Measurements from ENCODE around the gene TMEM184A. TPM values are rescaled to one million over a fixed set of nuclear protein-coding genes. Genes with fewer than 3 reads are reported as not detected.

Gene TMEM184A
- total and polyA plus RNA-seq, 2 of the 13 experiments (the other 11 are each of a cell fraction or from before 2014, with no cell fraction given) = 9.5 to 20.4 TPM

DNA sequence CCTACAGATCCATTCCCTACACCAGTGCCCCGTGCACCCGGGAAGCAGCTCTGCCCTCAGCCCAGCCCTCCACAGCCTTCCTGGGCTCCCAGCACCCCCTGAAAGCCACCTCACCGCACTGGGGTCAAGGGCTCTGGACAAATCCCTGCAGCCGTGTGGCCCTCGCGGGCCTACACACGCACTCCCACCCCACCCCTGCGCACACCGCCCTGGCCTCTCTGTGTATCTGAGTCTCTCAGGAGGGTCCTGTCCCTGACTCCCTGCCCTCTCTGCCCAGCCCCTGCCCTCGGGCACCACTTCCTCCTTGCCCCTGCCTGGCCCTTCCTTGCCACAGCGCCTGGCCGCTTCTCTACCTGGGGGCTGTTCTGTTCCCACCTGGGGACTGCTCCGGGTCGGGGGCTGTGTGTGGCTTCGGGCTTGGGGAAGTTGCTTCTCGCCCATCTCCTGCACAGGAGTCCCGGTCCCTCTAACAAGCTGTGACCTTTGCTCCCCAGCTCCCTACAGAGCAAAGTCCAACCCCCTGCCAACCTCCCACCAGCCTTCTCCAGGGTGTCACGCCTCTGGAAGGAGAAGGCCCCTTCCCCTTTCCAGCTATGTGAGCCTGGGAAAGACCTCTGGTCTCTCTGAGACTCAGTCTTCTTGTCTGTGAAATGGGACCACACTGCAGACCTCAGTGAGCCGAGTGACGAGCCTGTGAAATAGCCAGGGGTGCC is 1.5 kb downstream of the TMEM184A start:
- 79% methylated on average over 17 of the region's 20 CpGs for WGBS (ENCODE audit: low lambda C conversion rate)
- ChIA-PET POLR2A (interaction anchor here (1.6 to 6.4 kb wide), 6 partner anchors 11 to 48 kb away, joined by 6 to 108 read pairs (median 26); partner anchors contain the start of genes INTS1 and PSMG3), CTCF (ENCODE audit: low intra/inter-chr PET ratio, low total read pairs) (interaction anchor here (2.1 to 3.1 kb wide), 2 partner anchors 48 to 50 kb away, joined by 10 to 24 read pairs; partner anchors contain the start of gene INTS1)
- peak overlapping the region; percentile 87; the same call in 1 of the 2 replicates for H3K9ac ChIP-seq (ENCODE audit: insufficient read depth, low read depth, low read length)
- DNase-seq (ENCODE audit: low spot score) = no peak
- peak overlapping the region; percentile 89 for H3K27ac ChIP-seq (ENCODE audit: extremely low read length, insufficient read depth, low read length)
- FAIRE-seq = no peak
- no TSS peak for BruUV-seq (replicated peaks)
- in situ Hi-C loops (cut with HindIII; ENCODE audit: extremely low pct_ligation_motif_present, low pct_unique_long_range_greater_than_20kb) = loop anchor here (5.0 kb wide), 1 partner anchor 52 kb away; the partner anchor contains the start of gene INTS1
- H3K36me3 ChIP-seq (replicated peaks in 1 of 2; ENCODE audit: control insufficient read depth in 1 of 2, insufficient read depth in 2 of 2, low read length in 2 of 2) = peaks cover 0 to 5% of the 10 kb centered on the region in 2 experiments; a peak in 2 of 5 replicates
- H4K20me1 ChIP-seq (ENCODE audit: insufficient read depth, low read length) = no peaks in the 10 kb centered on the region
- H3K79me2 ChIP-seq (ENCODE audit: insufficient read depth, low read length) = no peaks in the 10 kb centered on the region
- intact Hi-C loops (cut with micrococcal nuclease; ENCODE audit: unreplicated experiment) = loop anchor here (2.0 to 5.0 kb wide), 2 partner anchors 18 to 32 kb away; no protein-coding TSS in a partner anchor
- H2AFZ ChIP-seq (ENCODE audit: low read length) = no peak overlapping the region
- no peak for ATAC-seq
- H3K4me1 ChIP-seq (ENCODE audit: insufficient read depth, low read length) = peaks cover 46% of the 10 kb centered on the region
- H3K4me3 ChIP-seq (replicated peaks in 1 of 3; ENCODE audit: insufficient read depth in 1 of 3, low read depth in 2 of 3, low read length in 3 of 3) = peak overlapping the region in 2 of 3 experiments; percentile 41 to 72; a peak in 3 of 6 replicates
- H3K27me3 ChIP-seq (ENCODE audit: control insufficient read depth in 1 of 2, insufficient read depth in 2 of 2, low read length in 2 of 2) = no peaks in the 10 kb centered on the region
- peak overlapping the region; percentile 95 for H3K4me2 ChIP-seq (ENCODE audit: low read depth, low read length)
- no peaks in the 10 kb centered on the region for H3K9me3 ChIP-seq (ENCODE audit: low read length)
- TF ChIP-seq ZNF563 (CRISPR knock-in tag; IDR thresholded peaks at IDR 0.05) = no peak
- TF ChIP-seq ELF4 (CRISPR knock-in tag; IDR thresholded peaks at IDR 0.05; ENCODE audit: borderline replicate concordance) = no peak
- TF ChIP-seq ARHGAP35 (CRISPR knock-in tag; IDR thresholded peaks at IDR 0.05; ENCODE audit: borderline replicate concordance) = no peak
- TF ChIP-seq EHMT2 (IDR thresholded peaks at IDR 0.05; ENCODE audit: borderline replicate concordance, low read depth, low read length) = no peak
- no peak for TF ChIP-seq MXD4 (CRISPR knock-in tag; IDR thresholded peaks at IDR 0.05)
- TF ChIP-seq, protein P1, sequence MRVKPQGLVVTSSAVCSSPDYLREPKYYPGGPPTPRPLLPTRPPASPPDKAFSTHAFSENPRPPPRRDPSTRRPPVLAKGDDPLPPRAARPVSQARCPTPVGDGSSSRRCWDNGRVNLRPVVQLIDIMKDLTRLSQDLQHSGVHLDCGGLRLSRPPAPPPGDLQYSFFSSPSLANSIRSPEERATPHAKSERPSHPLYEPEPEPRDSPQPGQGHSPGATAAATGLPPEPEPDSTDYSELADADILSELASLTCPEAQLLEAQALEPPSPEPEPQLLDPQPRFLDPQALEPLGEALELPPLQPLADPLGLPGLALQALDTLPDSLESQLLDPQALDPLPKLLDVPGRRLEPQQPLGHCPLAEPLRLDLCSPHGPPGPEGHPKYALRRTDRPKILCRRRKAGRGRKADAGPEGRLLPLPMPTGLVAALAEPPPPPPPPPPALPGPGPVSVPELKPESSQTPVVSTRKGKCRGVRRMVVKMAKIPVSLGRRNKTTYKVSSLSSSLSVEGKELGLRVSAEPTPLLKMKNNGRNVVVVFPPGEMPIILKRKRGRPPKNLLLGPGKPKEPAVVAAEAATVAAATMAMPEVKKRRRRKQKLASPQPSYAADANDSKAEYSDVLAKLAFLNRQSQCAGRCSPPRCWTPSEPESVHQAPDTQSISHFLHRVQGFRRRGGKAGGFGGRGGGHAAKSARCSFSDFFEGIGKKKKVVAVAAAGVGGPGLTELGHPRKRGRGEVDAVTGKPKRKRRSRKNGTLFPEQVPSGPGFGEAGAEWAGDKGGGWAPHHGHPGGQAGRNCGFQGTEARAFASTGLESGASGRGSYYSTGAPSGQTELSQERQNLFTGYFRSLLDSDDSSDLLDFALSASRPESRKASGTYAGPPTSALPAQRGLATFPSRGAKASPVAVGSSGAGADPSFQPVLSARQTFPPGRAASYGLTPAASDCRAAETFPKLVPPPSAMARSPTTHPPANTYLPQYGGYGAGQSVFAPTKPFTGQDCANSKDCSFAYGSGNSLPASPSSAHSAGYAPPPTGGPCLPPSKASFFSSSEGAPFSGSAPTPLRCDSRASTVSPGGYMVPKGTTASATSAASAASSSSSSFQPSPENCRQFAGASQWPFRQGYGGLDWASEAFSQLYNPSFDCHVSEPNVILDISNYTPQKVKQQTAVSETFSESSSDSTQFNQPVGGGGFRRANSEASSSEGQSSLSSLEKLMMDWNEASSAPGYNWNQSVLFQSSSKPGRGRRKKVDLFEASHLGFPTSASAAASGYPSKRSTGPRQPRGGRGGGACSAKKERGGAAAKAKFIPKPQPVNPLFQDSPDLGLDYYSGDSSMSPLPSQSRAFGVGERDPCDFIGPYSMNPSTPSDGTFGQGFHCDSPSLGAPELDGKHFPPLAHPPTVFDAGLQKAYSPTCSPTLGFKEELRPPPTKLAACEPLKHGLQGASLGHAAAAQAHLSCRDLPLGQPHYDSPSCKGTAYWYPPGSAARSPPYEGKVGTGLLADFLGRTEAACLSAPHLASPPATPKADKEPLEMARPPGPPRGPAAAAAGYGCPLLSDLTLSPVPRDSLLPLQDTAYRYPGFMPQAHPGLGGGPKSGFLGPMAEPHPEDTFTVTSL (CRISPR knock-in tag; IDR thresholded peaks at IDR 0.05; ENCODE audit: borderline replicate concordance) = no peak
- peak; percentile 97 for TF ChIP-seq ZMYM3 (CRISPR knock-in tag; IDR thresholded peaks at IDR 0.05)
- TF ChIP-seq KDM1A (CRISPR knock-in tag; IDR thresholded peaks at IDR 0.05) = peak; percentile 56; the same call in 1 of the 2 replicates
- peak; percentile 65 for TF ChIP-seq HNF4A (CRISPR knock-in tag; IDR thresholded peaks at IDR 0.05)
- no peak for TF ChIP-seq NONO (IDR thresholded peaks at IDR 0.05)
- no peak for TF ChIP-seq NONO (CRISPR knock-in tag; conservative IDR thresholded peaks at IDR 0.05)
- no peak for TF ChIP-seq ZMAT3 (CRISPR knock-in tag; conservative IDR thresholded peaks at IDR 0.05)
- TF ChIP-seq, protein P2, sequence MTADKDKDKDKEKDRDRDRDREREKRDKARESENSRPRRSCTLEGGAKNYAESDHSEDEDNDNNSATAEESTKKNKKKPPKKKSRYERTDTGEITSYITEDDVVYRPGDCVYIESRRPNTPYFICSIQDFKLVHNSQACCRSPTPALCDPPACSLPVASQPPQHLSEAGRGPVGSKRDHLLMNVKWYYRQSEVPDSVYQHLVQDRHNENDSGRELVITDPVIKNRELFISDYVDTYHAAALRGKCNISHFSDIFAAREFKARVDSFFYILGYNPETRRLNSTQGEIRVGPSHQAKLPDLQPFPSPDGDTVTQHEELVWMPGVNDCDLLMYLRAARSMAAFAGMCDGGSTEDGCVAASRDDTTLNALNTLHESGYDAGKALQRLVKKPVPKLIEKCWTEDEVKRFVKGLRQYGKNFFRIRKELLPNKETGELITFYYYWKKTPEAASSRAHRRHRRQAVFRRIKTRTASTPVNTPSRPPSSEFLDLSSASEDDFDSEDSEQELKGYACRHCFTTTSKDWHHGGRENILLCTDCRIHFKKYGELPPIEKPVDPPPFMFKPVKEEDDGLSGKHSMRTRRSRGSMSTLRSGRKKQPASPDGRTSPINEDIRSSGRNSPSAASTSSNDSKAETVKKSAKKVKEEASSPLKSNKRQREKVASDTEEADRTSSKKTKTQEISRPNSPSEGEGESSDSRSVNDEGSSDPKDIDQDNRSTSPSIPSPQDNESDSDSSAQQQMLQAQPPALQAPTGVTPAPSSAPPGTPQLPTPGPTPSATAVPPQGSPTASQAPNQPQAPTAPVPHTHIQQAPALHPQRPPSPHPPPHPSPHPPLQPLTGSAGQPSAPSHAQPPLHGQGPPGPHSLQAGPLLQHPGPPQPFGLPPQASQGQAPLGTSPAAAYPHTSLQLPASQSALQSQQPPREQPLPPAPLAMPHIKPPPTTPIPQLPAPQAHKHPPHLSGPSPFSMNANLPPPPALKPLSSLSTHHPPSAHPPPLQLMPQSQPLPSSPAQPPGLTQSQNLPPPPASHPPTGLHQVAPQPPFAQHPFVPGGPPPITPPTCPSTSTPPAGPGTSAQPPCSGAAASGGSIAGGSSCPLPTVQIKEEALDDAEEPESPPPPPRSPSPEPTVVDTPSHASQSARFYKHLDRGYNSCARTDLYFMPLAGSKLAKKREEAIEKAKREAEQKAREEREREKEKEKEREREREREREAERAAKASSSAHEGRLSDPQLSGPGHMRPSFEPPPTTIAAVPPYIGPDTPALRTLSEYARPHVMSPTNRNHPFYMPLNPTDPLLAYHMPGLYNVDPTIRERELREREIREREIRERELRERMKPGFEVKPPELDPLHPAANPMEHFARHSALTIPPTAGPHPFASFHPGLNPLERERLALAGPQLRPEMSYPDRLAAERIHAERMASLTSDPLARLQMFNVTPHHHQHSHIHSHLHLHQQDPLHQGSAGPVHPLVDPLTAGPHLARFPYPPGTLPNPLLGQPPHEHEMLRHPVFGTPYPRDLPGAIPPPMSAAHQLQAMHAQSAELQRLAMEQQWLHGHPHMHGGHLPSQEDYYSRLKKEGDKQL (CRISPR knock-in tag; IDR thresholded peaks at IDR 0.05; ENCODE audit: low read depth) = no peak

All from HepG2 (cell line).